Spinal cord (tissue), 10 donors: ENCODE measurements around the gene PLBD2. TPM values are rescaled to one million over a fixed set of nuclear protein-coding genes. Genes with fewer than 3 reads are reported as not detected.

Source experiments
- DNase-seq, 6 donors: peaks; one replicate each; pipeline versions ENCODE4 v3.0.0 to v3.0.0-alpha.2; 2013 to 2015; ENCODE audit warnings: low spot score in 6 of 6, low read depth in 4 of 6
- H3K27ac ChIP-seq: one replicate; pipeline ENCODE4 v1.5.1; 2013; ENCODE audit warnings: low read depth, low read length, control low read depth
- H3K27me3 ChIP-seq: one replicate; pipeline ENCODE4 v1.6.1; 2013; ENCODE audit warnings: low read length; ENCODE audit not compliant: control insufficient read depth, insufficient read depth
- H3K36me3 ChIP-seq: one replicate; pipeline ENCODE4 v1.6.1; 2013; ENCODE audit warnings: low read length; ENCODE audit not compliant: control insufficient read depth, insufficient read depth
- H3K4me1 ChIP-seq: one replicate; pipeline ENCODE4 v1.6.1; 2013; ENCODE audit warnings: low read length; ENCODE audit not compliant: control insufficient read depth, insufficient read depth
- H3K4me3 ChIP-seq: one replicate; pipeline ENCODE4 v1.5.1; 2013; ENCODE audit warnings: low read depth, low read length, control low read depth
- H3K9me3 ChIP-seq: one replicate; pipeline ENCODE4 v1.6.1; 2013; ENCODE audit warnings: low read length; ENCODE audit not compliant: control insufficient read depth, insufficient read depth
- WGBS: methylation state at CpG from one replicate; pipeline ENCODE4 v1.1.5; 2013; ENCODE audit warnings: missing lambda C conversion rate; ENCODE audit not compliant: insufficient coverage; 5-methylcytosine and 5-hydroxymethylcytosine counted together
- polyA plus RNA-seq, 2 donors: library from polyadenylated mRNA; unstranded; fragments of 120-200 nt; gene quantifications; one replicate each; pipeline ENCODE4 v1.2.1, GENCODE V29; 2013; ENCODE audit not compliant: insufficient read length in 2 of 2
- total RNA-seq, 2 donors: library from RNA; depleted of rRNA in 1 of 2; stranded (reverse); fragments of 120-200 nt in 1 of 2; fragments of >200 nt in 1 of 2; gene quantifications; one replicate each; pipeline versions ENCODE4 v1.2.3 to v1.2.4, GENCODE V29; 2013 to 2014
- donor health status: healthy.

The PLBD2 gene
- total and polyA plus RNA-seq, 4 donors: 13.2 to 50.1 (median 36.7) TPM

DNA sequence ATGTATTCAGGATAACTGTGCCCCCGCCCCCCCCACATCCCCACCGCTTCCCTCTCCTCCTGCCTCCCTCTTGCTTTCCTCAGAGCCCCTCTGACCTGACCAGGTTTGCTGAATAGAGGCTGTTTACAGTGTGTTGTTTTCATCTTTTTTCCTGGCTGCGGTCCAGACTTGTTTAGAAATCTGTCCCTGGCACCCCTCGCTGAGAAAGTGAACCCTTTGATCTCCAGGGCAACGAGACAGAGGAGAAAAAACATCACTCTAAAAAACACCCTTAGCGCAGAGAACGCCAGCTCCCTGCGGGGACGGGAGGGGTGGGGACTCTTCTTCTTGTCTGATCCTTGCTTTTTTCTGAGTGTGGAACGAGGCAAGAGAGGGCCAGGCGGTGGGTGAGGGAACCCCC is 22.8 kb downstream of the PLBD2 start:
- no CpG with 5 or more reads among the region's 11 CpGs for WGBS
- DNase-seq: peak in 4 of 6 donors; percentile 7 to 88 (median 56)
- H3K36me3 ChIP-seq: peaks cover 74% of the 10 kb centered on the region
- H3K9me3 ChIP-seq: no peaks in the 10 kb centered on the region
- no peaks in the 10 kb centered on the region for H3K27me3 ChIP-seq
- no peak overlapping the region for H3K27ac ChIP-seq
- H3K4me3 ChIP-seq: no peak overlapping the region
- peaks cover 14% of the 10 kb centered on the region for H3K4me1 ChIP-seq

DNA sequence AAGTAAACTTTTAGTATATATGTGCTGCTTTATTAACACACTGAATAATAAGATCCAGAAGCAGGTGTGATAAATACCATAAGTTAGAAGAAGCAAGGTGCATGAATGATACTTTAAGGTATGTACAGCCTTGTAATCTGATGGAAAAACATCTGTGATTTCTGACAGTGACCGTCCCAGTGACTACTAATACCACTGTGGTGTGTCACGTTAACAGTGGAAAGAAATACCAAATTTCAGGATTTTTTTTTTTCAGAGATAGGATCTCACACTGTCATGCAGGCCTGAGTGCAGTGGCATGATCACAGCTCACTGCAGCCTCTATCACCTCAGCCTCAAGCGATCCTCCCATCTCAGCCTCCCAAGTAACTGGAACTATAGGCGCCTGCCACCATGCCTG is 23.8 kb downstream of the PLBD2 start:
- WGBS: 97% methylated on average over 4 of the region's 4 CpGs
- Histone ChIP-seq H3K9me3 (no peaks in the 10 kb centered on the region), H3K27me3 (no peaks in the 10 kb centered on the region), H3K36me3 (peaks cover 77% of the 10 kb centered on the region), H3K4me1 (peaks cover 14% of the 10 kb centered on the region), H3K4me3 (no peak overlapping the region), H3K27ac (no peak overlapping the region)
- no peak for DNase-seq

DNA sequence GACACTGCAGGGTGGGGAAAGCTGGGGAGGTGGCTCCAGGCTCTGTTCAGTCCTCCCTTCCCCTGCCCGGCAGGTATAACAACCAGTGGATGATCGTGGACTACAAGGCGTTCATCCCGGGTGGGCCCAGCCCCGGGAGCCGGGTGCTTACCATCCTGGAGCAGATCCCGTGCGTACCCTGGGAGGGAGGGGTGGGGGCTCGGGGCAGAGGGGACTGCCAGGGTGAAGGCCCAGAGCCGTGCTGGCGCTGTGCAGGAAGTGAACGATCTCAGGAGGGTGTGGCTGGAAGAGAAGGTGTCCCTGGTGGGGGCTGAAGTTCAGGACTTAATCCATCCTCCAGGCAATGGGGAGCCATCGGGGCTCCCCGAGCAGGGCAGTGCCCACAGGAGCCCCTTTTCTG is 26.4 kb downstream of the PLBD2 start:
- H3K4me3 ChIP-seq: no peak overlapping the region
- peaks cover 90% of the 10 kb centered on the region for H3K36me3 ChIP-seq
- no peak for DNase-seq
- WGBS: 91% methylated on average over 10 of the region's 14 CpGs
- H3K27me3 ChIP-seq: no peaks in the 10 kb centered on the region
- H3K27ac ChIP-seq: no peak overlapping the region
- no peaks in the 10 kb centered on the region for H3K9me3 ChIP-seq
- peaks cover 14% of the 10 kb centered on the region for H3K4me1 ChIP-seq

DNA sequence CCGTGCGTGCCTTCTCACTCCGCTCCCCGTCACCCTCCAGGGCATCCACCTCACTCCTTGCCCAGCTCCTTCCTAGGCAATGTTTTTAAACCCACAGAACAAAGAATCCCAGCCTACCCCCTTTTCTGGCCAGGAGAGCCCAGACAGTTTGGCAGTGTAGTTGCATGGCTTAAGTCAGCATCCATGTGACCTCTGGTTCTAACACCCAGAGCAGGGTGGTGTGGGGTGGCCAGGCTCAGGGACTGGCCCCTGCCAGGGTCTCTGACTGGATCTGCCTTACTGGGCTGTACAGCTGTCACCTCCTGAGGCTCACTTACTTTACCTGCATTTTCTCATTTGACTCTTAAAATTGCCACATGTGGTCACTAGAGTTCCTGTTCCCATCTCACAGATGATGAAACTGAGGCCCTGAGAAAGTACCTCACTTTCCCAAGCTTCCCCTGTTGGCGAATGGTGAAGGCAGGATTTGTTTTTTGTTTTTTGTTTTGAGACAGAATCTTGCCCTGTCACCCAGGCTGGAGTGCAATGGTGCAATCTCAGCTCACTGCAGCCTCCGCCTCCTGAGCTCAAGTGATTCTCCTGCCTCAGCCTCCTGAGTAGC is 27.0 kb downstream of the PLBD2 start:
- peaks cover 90% of the 10 kb centered on the region for H3K36me3 ChIP-seq
- WGBS: 92% methylated on average over 5 of the region's 6 CpGs
- H3K9me3 ChIP-seq: no peaks in the 10 kb centered on the region
- H3K4me3 ChIP-seq: no peak overlapping the region
- H3K27ac ChIP-seq: no peak overlapping the region
- no peaks in the 10 kb centered on the region for H3K27me3 ChIP-seq
- DNase-seq: no peak
- peaks cover 14% of the 10 kb centered on the region for H3K4me1 ChIP-seq

DNA sequence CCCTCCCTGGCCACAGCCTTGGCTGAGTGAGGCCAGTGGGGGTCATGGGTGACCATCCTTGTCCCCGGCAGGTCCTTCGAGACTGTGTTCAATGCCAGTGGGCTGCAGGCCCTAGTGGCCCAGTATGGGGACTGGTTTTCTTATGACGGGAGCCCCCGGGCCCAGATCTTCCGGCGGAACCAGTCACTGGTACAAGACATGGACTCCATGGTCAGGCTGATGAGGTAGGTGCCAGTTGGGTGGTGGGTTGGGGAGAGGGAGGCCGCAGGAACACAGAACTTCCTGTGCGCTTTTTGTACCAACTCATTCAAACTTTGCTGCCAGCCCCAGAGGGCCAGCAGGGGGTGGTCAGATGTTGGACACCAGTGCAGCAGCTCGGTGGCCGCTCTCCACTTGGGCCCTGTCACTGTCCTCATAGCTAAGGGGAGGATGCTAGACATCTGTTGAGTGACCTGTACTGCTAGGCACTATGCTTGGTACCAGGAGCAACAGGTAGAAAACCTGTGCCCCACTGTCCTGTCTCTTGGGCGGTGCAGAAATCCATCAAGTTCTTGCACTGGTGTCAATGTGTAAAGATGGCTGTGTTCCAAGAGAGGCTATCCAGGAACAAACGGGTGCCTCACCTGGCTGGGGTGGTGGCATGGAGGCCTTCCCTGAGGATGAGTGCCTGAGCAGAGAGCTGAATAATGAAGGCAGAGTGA is 28.6 kb downstream of the PLBD2 start:
- 95% methylated on average over 11 of the region's 12 CpGs for WGBS
- peaks cover 84% of the 10 kb centered on the region for H3K36me3 ChIP-seq
- H3K27ac ChIP-seq: no peak overlapping the region
- no peak overlapping the region for H3K4me3 ChIP-seq
- DNase-seq: no peak
- no peaks in the 10 kb centered on the region for H3K27me3 ChIP-seq
- no peaks in the 10 kb centered on the region for H3K4me1 ChIP-seq
- H3K9me3 ChIP-seq: no peaks in the 10 kb centered on the region

DNA sequence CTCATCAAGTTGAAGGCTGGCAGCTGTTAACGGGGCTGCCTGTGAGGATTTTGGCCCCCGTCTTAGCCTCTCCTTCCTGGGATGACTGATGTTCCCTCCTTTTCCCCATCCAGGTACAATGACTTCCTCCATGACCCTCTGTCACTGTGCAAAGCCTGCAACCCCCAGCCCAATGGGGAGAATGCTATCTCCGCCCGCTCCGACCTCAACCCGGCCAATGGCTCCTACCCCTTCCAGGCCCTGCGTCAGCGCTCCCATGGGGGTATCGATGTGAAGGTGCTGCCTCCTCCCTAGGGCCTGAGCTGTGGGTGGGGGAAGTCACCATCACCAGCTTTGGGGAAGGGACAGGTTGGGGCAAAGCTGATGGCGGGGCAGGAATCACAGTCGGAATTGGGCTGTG is 29.2 kb downstream of the PLBD2 start:
- WGBS: 93% methylated on average over 7 of the region's 11 CpGs
- H3K9me3 ChIP-seq: no peaks in the 10 kb centered on the region
- H3K27ac ChIP-seq: no peak overlapping the region
- H3K4me3 ChIP-seq: no peak overlapping the region
- H3K4me1 ChIP-seq: no peaks in the 10 kb centered on the region
- H3K27me3 ChIP-seq: no peaks in the 10 kb centered on the region
- no peak for DNase-seq
- peaks cover 80% of the 10 kb centered on the region for H3K36me3 ChIP-seq

DNA sequence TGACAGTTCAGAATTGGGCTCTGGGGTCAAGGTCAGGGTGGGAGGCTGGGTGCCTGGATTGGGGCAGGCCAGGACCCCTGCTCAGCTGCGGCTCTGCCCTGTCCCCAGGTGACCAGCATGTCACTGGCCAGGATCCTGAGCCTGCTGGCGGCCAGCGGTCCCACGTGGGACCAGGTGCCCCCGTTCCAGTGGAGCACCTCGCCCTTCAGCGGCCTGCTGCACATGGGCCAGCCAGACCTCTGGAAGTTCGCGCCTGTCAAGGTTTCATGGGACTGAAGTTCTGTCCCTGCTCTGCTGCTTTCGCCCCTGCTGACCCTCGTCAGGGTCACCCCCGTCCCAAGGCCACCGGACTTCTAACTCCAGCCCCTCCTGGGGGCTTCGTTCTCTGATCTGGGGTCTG is 30.0 kb downstream of the PLBD2 start:
- Histone ChIP-seq H3K36me3 (peaks cover 78% of the 10 kb centered on the region), H3K27ac (no peak overlapping the region), H3K27me3 (no peaks in the 10 kb centered on the region), H3K9me3 (no peaks in the 10 kb centered on the region), H3K4me1 (no peaks in the 10 kb centered on the region), H3K4me3 (no peak overlapping the region)
- WGBS: 96% methylated on average over 14 of the region's 14 CpGs
- no peak for DNase-seq

DNA sequence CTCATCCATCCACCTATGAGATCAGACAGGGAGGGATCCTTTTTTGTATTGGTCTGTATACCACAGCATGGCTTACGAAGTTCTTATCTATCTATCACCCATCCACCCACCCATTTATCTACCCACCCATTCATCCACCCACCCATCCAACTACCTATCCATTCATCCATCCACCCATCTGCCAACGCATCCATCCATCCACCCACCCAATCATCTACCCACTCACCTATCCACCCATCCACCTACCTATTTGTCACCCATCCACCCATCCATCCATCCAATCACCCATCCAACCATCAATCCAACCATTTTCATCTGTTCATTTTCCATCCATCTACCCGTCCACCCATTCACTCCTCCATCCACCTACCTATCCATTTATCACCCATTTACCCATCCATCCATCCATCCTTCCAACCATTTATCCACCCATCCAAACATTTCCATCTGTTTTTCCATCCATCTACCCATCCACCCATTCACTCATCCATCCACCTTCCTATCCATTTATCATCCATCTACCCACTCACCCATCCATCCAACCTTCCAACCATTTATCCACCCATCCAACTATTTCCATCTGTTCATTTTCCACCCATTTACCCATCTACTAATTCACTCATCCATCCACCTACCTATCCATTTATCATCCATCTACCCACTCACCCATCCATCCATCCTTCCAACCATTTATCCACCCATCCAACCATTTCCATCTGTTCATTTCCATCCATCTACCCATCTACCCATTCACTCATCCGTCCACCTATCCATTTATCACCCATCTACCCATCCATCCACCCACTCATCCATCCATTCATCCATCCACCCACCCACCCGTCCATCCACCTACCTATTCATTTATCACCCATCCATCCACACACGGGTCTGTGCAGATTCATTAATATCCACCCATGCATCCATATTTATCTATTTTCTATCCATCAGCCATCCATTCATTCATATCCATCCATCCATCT is 32.0 kb downstream of the PLBD2 start:
- WGBS: 91% methylated on average over 5 of the region's 6 CpGs
- Histone ChIP-seq H3K36me3 (peaks cover 62% of the 10 kb centered on the region), H3K27me3 (no peaks in the 10 kb centered on the region), H3K27ac (no peak overlapping the region), H3K9me3 (no peaks in the 10 kb centered on the region), H3K4me3 (no peak overlapping the region), H3K4me1 (no peaks in the 10 kb centered on the region)
- no peak for DNase-seq

DNA sequence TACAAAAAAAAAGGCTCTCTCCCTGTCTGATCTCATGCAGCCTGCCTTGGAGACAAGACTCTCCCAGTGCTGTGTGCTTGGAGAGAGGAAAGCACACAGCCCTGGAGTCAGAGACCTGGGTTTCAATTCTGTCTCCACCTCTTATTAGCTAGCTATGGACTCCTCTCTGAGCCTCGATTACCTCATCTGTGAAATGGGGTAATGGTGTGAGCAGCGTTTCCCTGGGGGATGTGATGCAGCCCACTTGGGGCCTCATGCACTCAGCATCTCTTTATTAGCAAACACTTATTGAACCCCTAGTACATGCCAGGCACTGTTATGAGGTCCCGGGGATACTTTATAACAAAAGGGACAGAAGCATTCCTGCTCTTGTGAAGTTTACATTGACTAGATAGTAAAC is 32.8 kb downstream of the PLBD2 start:
- no peaks in the 10 kb centered on the region for H3K4me1 ChIP-seq
- no peak for DNase-seq
- WGBS: no CpG with 5 or more reads among the region's 3 CpGs
- peaks cover 54% of the 10 kb centered on the region for H3K36me3 ChIP-seq
- no peaks in the 10 kb centered on the region for H3K9me3 ChIP-seq
- no peak overlapping the region for H3K4me3 ChIP-seq
- H3K27ac ChIP-seq: no peak overlapping the region
- no peaks in the 10 kb centered on the region for H3K27me3 ChIP-seq
